ENCODE results near the gene LSAMP.

DNA sequence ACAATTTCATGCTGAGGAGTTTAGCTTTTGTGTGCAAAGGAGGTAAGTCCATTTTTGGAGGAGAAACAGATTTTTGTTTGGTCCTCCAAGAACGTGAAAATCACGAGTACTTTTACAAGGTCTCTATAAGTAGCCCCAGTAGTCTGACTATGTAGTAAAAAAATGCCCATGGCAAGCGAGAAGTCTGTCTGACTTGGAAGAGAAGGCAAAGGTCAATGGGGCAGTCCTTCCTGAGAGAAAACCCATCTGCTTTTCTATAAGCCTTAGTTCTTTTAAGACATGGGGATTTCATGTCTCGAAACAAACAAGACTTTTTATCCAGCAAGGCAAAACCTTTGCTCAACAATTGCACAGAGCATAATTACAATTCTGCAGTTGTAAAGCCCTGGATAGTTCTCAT lies 638.8 kb downstream of the LSAMP start:
- TF ChIP-seq, protein P1, sequence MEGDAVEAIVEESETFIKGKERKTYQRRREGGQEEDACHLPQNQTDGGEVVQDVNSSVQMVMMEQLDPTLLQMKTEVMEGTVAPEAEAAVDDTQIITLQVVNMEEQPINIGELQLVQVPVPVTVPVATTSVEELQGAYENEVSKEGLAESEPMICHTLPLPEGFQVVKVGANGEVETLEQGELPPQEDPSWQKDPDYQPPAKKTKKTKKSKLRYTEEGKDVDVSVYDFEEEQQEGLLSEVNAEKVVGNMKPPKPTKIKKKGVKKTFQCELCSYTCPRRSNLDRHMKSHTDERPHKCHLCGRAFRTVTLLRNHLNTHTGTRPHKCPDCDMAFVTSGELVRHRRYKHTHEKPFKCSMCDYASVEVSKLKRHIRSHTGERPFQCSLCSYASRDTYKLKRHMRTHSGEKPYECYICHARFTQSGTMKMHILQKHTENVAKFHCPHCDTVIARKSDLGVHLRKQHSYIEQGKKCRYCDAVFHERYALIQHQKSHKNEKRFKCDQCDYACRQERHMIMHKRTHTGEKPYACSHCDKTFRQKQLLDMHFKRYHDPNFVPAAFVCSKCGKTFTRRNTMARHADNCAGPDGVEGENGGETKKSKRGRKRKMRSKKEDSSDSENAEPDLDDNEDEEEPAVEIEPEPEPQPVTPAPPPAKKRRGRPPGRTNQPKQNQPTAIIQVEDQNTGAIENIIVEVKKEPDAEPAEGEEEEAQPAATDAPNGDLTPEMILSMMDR (IDR thresholded peaks at IDR 0.05): no peak
- TF ChIP-seq POLR2A (IDR thresholded peaks at IDR 0.05): no peak
